Activated CD4-positive, alpha-beta T cell treated with anti-CD3 and anti-CD28 coated beads for 36 hours (primary cell): ENCODE measurements around the gene DGKB. TPM values are rescaled to one million over a fixed set of nuclear protein-coding genes. Genes with fewer than 3 reads are reported as not detected.

ENCODE experiments used
- ATAC-seq: fragments of 200-7000 bp; cut with Tn5 transposase; one replicate; pipeline ENCODE4 v1.10.0; 2021; ENCODE audit warnings: mild to moderate bottlenecking, moderate library complexity
- CTCF ChIA-PET: fragments of 350-600 bp; sonication (Branson Sonifier 250); formaldehyde crosslinking; loops from one replicate; lab custom pipeline; 2021; ENCODE audit warnings: antibody characterized with exemption; lab: Charles Lee
- POLR2A ChIA-PET: fragments of 350-600 bp; sonication (Branson Sonifier 250); formaldehyde crosslinking; loops from one replicate; lab custom pipeline; 2021; ENCODE audit warnings: antibody characterized with exemption, inconsistent platforms; lab: Charles Lee
- DNase-seq: peaks from one replicate; pipeline ENCODE4 v3.0.0-alpha.2; 2020
- H3K27ac Mint-ChIP-seq: one replicate; pipeline ENCODE4 v1.8.0; 2021; ENCODE audit warnings: mixed read lengths
- H3K27me3 Mint-ChIP-seq: one replicate; pipeline ENCODE4 v1.8.0; 2021; ENCODE audit warnings: mixed read lengths
- H3K36me3 Mint-ChIP-seq: one replicate; pipeline ENCODE4 v1.8.0; 2021; ENCODE audit warnings: low read depth, mixed read lengths
- H3K4me1 Mint-ChIP-seq: one replicate; pipeline ENCODE4 v1.8.0; 2021; ENCODE audit warnings: mixed read lengths
- H3K4me3 Mint-ChIP-seq: one replicate; pipeline ENCODE4 v1.8.0; 2021; ENCODE audit warnings: mild to moderate bottlenecking, moderate library complexity, mixed read lengths
- H3K9me3 Mint-ChIP-seq: one replicate; pipeline ENCODE4 v1.8.0; 2021; ENCODE audit warnings: low read depth, mixed read lengths
- intact Hi-C, 2 experiments: fragments of 100-400 bp; cut with DNase I in 1 of 2; cut with micrococcal nuclease in 1 of 2; formaldehyde crosslinking; loops; one replicate each; pipeline versions ENCODE4 v1.14.2 to v1.15.1; 2022 to 2024; cut with DNase I, micrococcal nuclease
- total RNA-seq, 2 experiments: library from RNA; stranded (reverse); gene quantifications; one replicate each; pipeline ENCODE4 v1.2.3, GENCODE V29; 2021

Gene DGKB
- total RNA-seq, 2 experiments from 2014 or later, result not detected

GRCh38 chr7:14839307-14839706 is 63.2 kb downstream of the DGKB start:
- CTCF ChIA-PET, result no interaction called here
- no peaks in the 10 kb centered on the region for H3K27me3 Mint-ChIP-seq
- POLR2A ChIA-PET, result no interaction called here
- peaks cover 6% of the 10 kb centered on the region for H3K9me3 Mint-ChIP-seq
- ATAC-seq (no peak), DNase-seq (no peak)
- no peak overlapping the region for H3K27ac Mint-ChIP-seq
- no peaks in the 10 kb centered on the region for H3K4me1 Mint-ChIP-seq
- H3K36me3 Mint-ChIP-seq, result no peaks in the 10 kb centered on the region
- no peak overlapping the region for H3K4me3 Mint-ChIP-seq
- intact Hi-C loops, result no loop called here

GRCh38 chr7:14837216-14837615 is 65.3 kb downstream of the DGKB start:
- CTCF ChIA-PET, result no interaction called here
- intact Hi-C loops, result no loop called here
- POLR2A ChIA-PET, result no interaction called here
- Mint-ChIP-seq H3K4me1 (no peaks in the 10 kb centered on the region), H3K4me3 (no peak overlapping the region), H3K27me3 (no peaks in the 10 kb centered on the region), H3K36me3 (no peaks in the 10 kb centered on the region), H3K9me3 (peaks cover 13% of the 10 kb centered on the region), H3K27ac (no peak overlapping the region)
- no peak for DNase-seq
- no peak for ATAC-seq

GRCh38 chr7:14836571-14837189 is 65.9 kb downstream of the DGKB start:
- ATAC-seq (no peak), DNase-seq (no peak)
- Mint-ChIP-seq H3K9me3 (peaks cover 12% of the 10 kb centered on the region), H3K4me1 (no peaks in the 10 kb centered on the region), H3K27me3 (no peaks in the 10 kb centered on the region), H3K36me3 (no peaks in the 10 kb centered on the region), H3K4me3 (no peak overlapping the region), H3K27ac (no peak overlapping the region)
- ChIA-PET POLR2A (no interaction called here), CTCF (no interaction called here)
- intact Hi-C loops, result no loop called here

GRCh38 chr7:14836006-14836405 is 66.5 kb downstream of the DGKB start:
- no peak overlapping the region for H3K4me3 Mint-ChIP-seq
- ChIA-PET CTCF (no interaction called here), POLR2A (no interaction called here)

GRCh38 chr7:14835384-14835783 is 67.2 kb downstream of the DGKB start:
- ChIA-PET POLR2A (no interaction called here), CTCF (no interaction called here)
- no peaks in the 10 kb centered on the region for H3K27me3 Mint-ChIP-seq
- intact Hi-C loops, result no loop called here
- H3K9me3 Mint-ChIP-seq, result peaks cover 12% of the 10 kb centered on the region
- DNase-seq (no peak), ATAC-seq (no peak)
- H3K4me3 Mint-ChIP-seq, result no peak overlapping the region
- H3K36me3 Mint-ChIP-seq, result no peaks in the 10 kb centered on the region
- no peaks in the 10 kb centered on the region for H3K4me1 Mint-ChIP-seq
- no peak overlapping the region for H3K27ac Mint-ChIP-seq

More at GRCh38 chr7:14836006-14836405, 66.5 kb downstream of the DGKB start:
- H3K27me3 Mint-ChIP-seq, result no peaks in the 10 kb centered on the region
- ATAC-seq (no peak), DNase-seq (no peak)
- peaks cover 12% of the 10 kb centered on the region for H3K9me3 Mint-ChIP-seq
- intact Hi-C loops, result no loop called here
- no peak overlapping the region for H3K27ac Mint-ChIP-seq
- H3K4me1 Mint-ChIP-seq, result no peaks in the 10 kb centered on the region
- no peaks in the 10 kb centered on the region for H3K36me3 Mint-ChIP-seq

- no peak for DNase-seq
- ChIA-PET POLR2A (no interaction called here), CTCF (interaction anchor here (0.9 kb wide), 1 partner anchor 14 kb away, joined by 3 read pairs; no protein-coding TSS in a partner anchor)
- H3K27me3 Mint-ChIP-seq, result no peaks in the 10 kb centered on the region
- intact Hi-C loops, result no loop called here
- H3K4me1 Mint-ChIP-seq, result no peaks in the 10 kb centered on the region
- no peak for ATAC-seq
- H3K9me3 Mint-ChIP-seq, result peaks cover 8% of the 10 kb centered on the region
- H3K27ac Mint-ChIP-seq, result no peak overlapping the region
- no peak overlapping the region for H3K4me3 Mint-ChIP-seq
- H3K36me3 Mint-ChIP-seq, result no peaks in the 10 kb centered on the region
Observed at GRCh38 chr7:14834883-14835282, 67.7 kb downstream of the DGKB start.

- no peak for DNase-seq
- CTCF ChIA-PET, result interaction anchor here (0.9 kb wide), 1 partner anchor 15 kb away, joined by 3 read pairs; no protein-coding TSS in a partner anchor
- no peak for ATAC-seq
- Mint-ChIP-seq H3K4me1 (no peaks in the 10 kb centered on the region), H3K4me3 (no peak overlapping the region), H3K27ac (no peak overlapping the region), H3K9me3 (peaks cover 8% of the 10 kb centered on the region), H3K27me3 (no peaks in the 10 kb centered on the region), H3K36me3 (no peaks in the 10 kb centered on the region)
- intact Hi-C loops, result no loop called here
- POLR2A ChIA-PET, result no interaction called here
Observed at GRCh38 chr7:14834456-14834855, 68.1 kb downstream of the DGKB start.

GRCh38 chr7:14833707-14834106 is 68.8 kb downstream of the DGKB start:
- Mint-ChIP-seq H3K27me3 (no peaks in the 10 kb centered on the region), H3K4me3 (no peak overlapping the region), H3K9me3 (peaks cover 10% of the 10 kb centered on the region), H3K36me3 (no peaks in the 10 kb centered on the region), H3K4me1 (no peaks in the 10 kb centered on the region), H3K27ac (no peak overlapping the region)
- ChIA-PET CTCF (no interaction called here), POLR2A (no interaction called here)
- DNase-seq (no peak), ATAC-seq (no peak)
- intact Hi-C loops, result no loop called here

GRCh38 chr7:14828053-14828452 is 74.5 kb downstream of the DGKB start:
- Mint-ChIP-seq H3K36me3 (no peaks in the 10 kb centered on the region), H3K4me3 (no peak overlapping the region), H3K27ac (no peak overlapping the region), H3K27me3 (no peaks in the 10 kb centered on the region), H3K4me1 (no peaks in the 10 kb centered on the region), H3K9me3 (peaks cover 7% of the 10 kb centered on the region)
- intact Hi-C loops, result no loop called here
- CTCF ChIA-PET, result no interaction called here
- DNase-seq, result no peak
- ATAC-seq, result no peak
- POLR2A ChIA-PET, result no interaction called here

GRCh38 chr7:14826426-14826825 is 76.1 kb downstream of the DGKB start:
- ATAC-seq, result no peak
- Mint-ChIP-seq H3K27me3 (no peaks in the 10 kb centered on the region), H3K4me3 (no peak overlapping the region), H3K9me3 (peaks cover 2% of the 10 kb centered on the region), H3K4me1 (no peaks in the 10 kb centered on the region), H3K27ac (no peak overlapping the region), H3K36me3 (no peaks in the 10 kb centered on the region)
- ChIA-PET CTCF (no interaction called here), POLR2A (no interaction called here)
- no peak for DNase-seq
- intact Hi-C loops, result no loop called here

- DNase-seq, result no peak
- no peak overlapping the region for H3K27ac Mint-ChIP-seq
- POLR2A ChIA-PET, result no interaction called here
- ATAC-seq, result no peak
- intact Hi-C loops, result no loop called here
- CTCF ChIA-PET, result no interaction called here
- no peaks in the 10 kb centered on the region for H3K36me3 Mint-ChIP-seq
- peaks cover 2% of the 10 kb centered on the region for H3K9me3 Mint-ChIP-seq
- H3K27me3 Mint-ChIP-seq, result no peaks in the 10 kb centered on the region
- no peaks in the 10 kb centered on the region for H3K4me1 Mint-ChIP-seq
- H3K4me3 Mint-ChIP-seq, result no peak overlapping the region
Observed at GRCh38 chr7:14825912-14826311, 76.6 kb downstream of the DGKB start.

GRCh38 chr7:14822481-14822854 is 80.1 kb downstream of the DGKB start:
- Mint-ChIP-seq H3K4me3 (no peak overlapping the region), H3K4me1 (no peaks in the 10 kb centered on the region), H3K9me3 (peaks cover 2% of the 10 kb centered on the region), H3K27ac (no peak overlapping the region), H3K36me3 (no peaks in the 10 kb centered on the region), H3K27me3 (no peaks in the 10 kb centered on the region)
- ChIA-PET CTCF (interaction anchor here (1.5 kb wide), 1 partner anchor 10 kb away, joined by 5 read pairs; no protein-coding TSS in a partner anchor), POLR2A (no interaction called here)
- intact Hi-C loops, result no loop called here
- ATAC-seq (no peak), DNase-seq (no peak)
